ENCODE results near the gene PCNX2. TPM values are rescaled to one million over a fixed set of nuclear protein-coding genes. Genes with fewer than 3 reads are reported as not detected.

Gene PCNX2
- polyA plus RNA-seq, 3 donors, result 0.29 to 7.9 (median 0.62) TPM

DNA sequence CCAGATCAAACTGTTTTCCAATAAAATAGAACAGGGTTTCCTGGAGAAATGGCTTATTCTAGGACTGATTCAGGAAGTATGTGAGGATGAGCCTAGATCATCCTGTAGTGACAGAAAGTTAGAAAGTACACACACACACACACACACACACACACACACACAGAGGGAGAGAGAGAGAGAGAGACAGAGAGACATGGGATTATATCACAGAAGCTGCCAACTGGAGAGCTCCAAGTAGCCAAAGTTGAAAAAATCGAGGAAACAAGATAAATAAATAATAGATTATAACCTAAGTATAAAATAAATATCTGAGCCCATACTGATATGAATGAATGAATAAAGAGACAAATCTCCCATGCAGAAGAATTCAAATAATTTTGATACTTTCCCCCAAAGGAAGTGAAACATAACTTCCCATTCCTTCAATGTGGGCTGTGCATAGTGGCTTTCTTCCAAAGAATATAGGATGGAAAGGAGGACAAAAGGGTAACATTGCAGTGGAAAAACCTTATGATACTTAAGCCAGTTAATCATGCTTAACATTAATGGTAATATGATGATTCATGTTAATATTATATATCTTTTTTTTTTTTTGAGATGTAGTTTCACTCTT is 173.5 kb downstream of the PCNX2 start:
- no peak overlapping the region for H3K4me2 ChIP-seq (replicated peaks; ENCODE audit: extremely low read depth, low read length, poor library complexity, severe bottlenecking)
- peaks cover 7 to 16% of the 10 kb centered on the region in 2 donors for H3K36me3 Mint-ChIP-seq
- no CpG with 5 or more reads among the region's 1 CpG for WGBS (ENCODE audit: insufficient coverage)
- DNase-seq, result no peak
- H3K36me3 ChIP-seq (replicated peaks in 1 of 2; ENCODE audit: control insufficient read depth in 1 of 2, insufficient read depth in 2 of 2, low read length in 2 of 2), result no peaks in the 10 kb centered on the region
- no peaks in the 10 kb centered on the region for H4K20me1 ChIP-seq (ENCODE audit: insufficient read depth, low read length)
- H3K9me3 Mint-ChIP-seq, result peaks cover 0 to 5% (median 0%) of the 10 kb centered on the region in 7 donors
- no peaks in the 10 kb centered on the region for H3K9me3 ChIP-seq (replicated peaks in 1 of 2; ENCODE audit: control insufficient read depth in 1 of 2, insufficient read depth in 1 of 2, low read length in 2 of 2)
- H3K27ac ChIP-seq (ENCODE audit: low read depth in 1 of 2, low read length in 2 of 2), result no peak overlapping the region
- H3K4me1 ChIP-seq (ENCODE audit: control insufficient read depth in 1 of 2, insufficient read depth in 2 of 2, low read length in 2 of 2), result no peaks in the 10 kb centered on the region
- H3K27me3 ChIP-seq (ENCODE audit: control insufficient read depth in 2 of 2, insufficient read depth in 2 of 2, low read length in 2 of 2), result no peaks in the 10 kb centered on the region
- no peaks in the 10 kb centered on the region for H3K4me1 Mint-ChIP-seq
- no peaks in the 10 kb centered on the region for H3K79me2 ChIP-seq (ENCODE audit: insufficient read depth, low read length)
- H3K27me3 Mint-ChIP-seq (ENCODE audit: low read depth in 3 of 3), result no peaks in the 10 kb centered on the region
- no peak overlapping the region for H2AFZ ChIP-seq (ENCODE audit: insufficient read depth, low read depth, low read length, poor library complexity, severe bottlenecking)
- no peak overlapping the region for H3K27ac Mint-ChIP-seq
- no peak overlapping the region for H3K4me3 ChIP-seq (replicated peaks in 1 of 3; ENCODE audit: low read depth in 2 of 3, low read length in 3 of 3)
- TF ChIP-seq CTCF (IDR thresholded peaks at IDR 0.05), result no peak
- H3K4me3 Mint-ChIP-seq, result no peak overlapping the region
- intact Hi-C loops (cut with micrococcal nuclease), result no loop called here
- no peak overlapping the region for H3K9ac ChIP-seq (ENCODE audit: insufficient read depth, low read length, poor library complexity, severe bottlenecking)

GRCh38 chr1:233114860-233115259 is 180.7 kb downstream of the PCNX2 start:
- Histone ChIP-seq H4K20me1 (ENCODE audit: insufficient read depth, low read length) (no peaks in the 10 kb centered on the region), H3K9me3 (replicated peaks in 1 of 2; ENCODE audit: control insufficient read depth in 1 of 2, insufficient read depth in 1 of 2, low read length in 2 of 2) (no peaks in the 10 kb centered on the region), H2AFZ (ENCODE audit: insufficient read depth, low read depth, low read length, poor library complexity, severe bottlenecking) (peak overlapping the region; percentile 14), H3K9ac (ENCODE audit: insufficient read depth, low read length, poor library complexity, severe bottlenecking) (peak overlapping the region; percentile 12), H3K4me2 (replicated peaks; ENCODE audit: extremely low read depth, low read length, poor library complexity, severe bottlenecking) (peak overlapping the region; percentile 73), H3K27me3 (ENCODE audit: control insufficient read depth in 2 of 2, insufficient read depth in 2 of 2, low read length in 2 of 2) (no peaks in the 10 kb centered on the region), H3K79me2 (ENCODE audit: insufficient read depth, low read length) (no peaks in the 10 kb centered on the region), H3K4me3 (replicated peaks in 1 of 3; ENCODE audit: low read depth in 2 of 3, low read length in 3 of 3) (peak overlapping the region; percentile 6 to 37 (median 25)), H3K27ac (ENCODE audit: low read depth in 1 of 2, low read length in 2 of 2) (peak overlapping the region; percentile 84 to 94), H3K4me1 (ENCODE audit: control insufficient read depth in 1 of 2, insufficient read depth in 2 of 2, low read length in 2 of 2) (peaks cover 38 to 41% of the 10 kb centered on the region in 2 donors), H3K36me3 (replicated peaks in 1 of 2; ENCODE audit: control insufficient read depth in 1 of 2, insufficient read depth in 2 of 2, low read length in 2 of 2) (no peaks in the 10 kb centered on the region)
- intact Hi-C loops (cut with micrococcal nuclease), result loop anchor here (10.0 kb wide), 3 partner anchors 490 to 1870 kb away; partner anchors contain the start of gene GNPAT (in 1 of the 2)
- peak; percentile 59 to 85 (median 79) for DNase-seq
- H3K9me3 Mint-ChIP-seq, result peaks cover 0 to 5% (median 0%) of the 10 kb centered on the region in 7 donors
- H3K27me3 Mint-ChIP-seq (ENCODE audit: low read depth in 3 of 3), result peaks cover 0 to 6% (median 0%) of the 10 kb centered on the region in 3 donors
- peak overlapping the region; percentile 99 to 100 (median 99) for H3K27ac Mint-ChIP-seq
- no CpG with 5 or more reads among the region's 5 CpGs for WGBS (ENCODE audit: insufficient coverage)
- peaks cover 2% of the 10 kb centered on the region in 2 donors for H3K36me3 Mint-ChIP-seq
- peak overlapping the region; percentile 47 to 68 for H3K4me3 Mint-ChIP-seq
- no peak for TF ChIP-seq CTCF (IDR thresholded peaks at IDR 0.05)
- peaks cover 44% of the 10 kb centered on the region for H3K4me1 Mint-ChIP-seq

All from CD14-positive monocyte (primary cell).